GM10248 (cell line): ENCODE measurements around the gene CSK.
A peak's percentile ranks its signal among the peaks of the same experiment; 100 is the strongest.
"Not testable (repeated sequence)": the region's sequence is repeated elsewhere in the genome, so short reads cannot be mapped to it uniquely, and the experiment has no call there.

ENCODE experiments used
- CTCF ChIA-PET: fragments of 300-600 bp; sonication (Branson Sonifier 250); formaldehyde crosslinking; extraction: SDS; loops from one replicate; lab custom pipeline; 2021; ENCODE audit warnings: antibody characterized with exemption; lab: Yijun Ruan, JAX
- POLR2A ChIA-PET: fragments of 350-650 bp; sonication (Branson Sonifier 250); formaldehyde crosslinking; extraction: SDS; loops from one replicate; lab custom pipeline; 2020; ENCODE audit warnings: antibody characterized with exemption; lab: Yijun Ruan, JAX
- DNase-seq: peaks from one replicate; pipeline ENCODE4 v3.0.0; 2012; ENCODE audit errors: extremely low spot score
- TF ChIP-seq, protein P1 (sequence below): IDR thresholded peaks from 2 replicates; pipeline ENCODE4 v1.5.1; 2012; ENCODE audit warnings: mild to moderate bottlenecking, low read depth; ENCODE audit errors: extremely low read depth, missing control alignments, control extremely low read depth

CSK gene

DNA sequence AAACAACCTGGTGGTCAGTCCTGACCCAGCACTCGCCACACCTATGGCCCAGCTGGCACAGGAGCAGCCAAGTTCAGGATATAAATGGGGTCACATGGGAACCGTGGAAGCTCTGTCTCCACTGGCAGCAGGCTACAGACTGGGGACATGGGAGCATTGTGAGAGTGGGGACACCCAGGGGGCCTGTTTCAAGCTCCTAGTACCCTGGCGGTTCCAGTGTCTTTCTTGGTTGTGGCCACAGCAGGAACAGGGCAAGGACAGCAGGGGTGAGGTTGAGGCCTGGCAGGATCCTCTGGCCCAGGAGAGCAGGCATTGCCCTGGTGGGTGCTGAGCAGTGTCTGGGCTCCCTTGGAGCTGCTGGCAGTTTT, 1.9 kb downstream of the CSK start:
- no peak for DNase-seq
- ChIA-PET CTCF (interaction anchor here (1.1 to 35.2 kb wide), 7 partner anchors 9 to 421 kb away, joined by 3 to 1226 read pairs (median 13); partner anchors contain the start of genes CLK3 and CSK), POLR2A (interaction anchor here (0.7 kb wide), 2 partner anchors 11 to 147 kb away, joined by 3 read pairs; no protein-coding TSS in a partner anchor)
- TF ChIP-seq, protein P1, sequence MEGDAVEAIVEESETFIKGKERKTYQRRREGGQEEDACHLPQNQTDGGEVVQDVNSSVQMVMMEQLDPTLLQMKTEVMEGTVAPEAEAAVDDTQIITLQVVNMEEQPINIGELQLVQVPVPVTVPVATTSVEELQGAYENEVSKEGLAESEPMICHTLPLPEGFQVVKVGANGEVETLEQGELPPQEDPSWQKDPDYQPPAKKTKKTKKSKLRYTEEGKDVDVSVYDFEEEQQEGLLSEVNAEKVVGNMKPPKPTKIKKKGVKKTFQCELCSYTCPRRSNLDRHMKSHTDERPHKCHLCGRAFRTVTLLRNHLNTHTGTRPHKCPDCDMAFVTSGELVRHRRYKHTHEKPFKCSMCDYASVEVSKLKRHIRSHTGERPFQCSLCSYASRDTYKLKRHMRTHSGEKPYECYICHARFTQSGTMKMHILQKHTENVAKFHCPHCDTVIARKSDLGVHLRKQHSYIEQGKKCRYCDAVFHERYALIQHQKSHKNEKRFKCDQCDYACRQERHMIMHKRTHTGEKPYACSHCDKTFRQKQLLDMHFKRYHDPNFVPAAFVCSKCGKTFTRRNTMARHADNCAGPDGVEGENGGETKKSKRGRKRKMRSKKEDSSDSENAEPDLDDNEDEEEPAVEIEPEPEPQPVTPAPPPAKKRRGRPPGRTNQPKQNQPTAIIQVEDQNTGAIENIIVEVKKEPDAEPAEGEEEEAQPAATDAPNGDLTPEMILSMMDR, result no peak

DNA sequence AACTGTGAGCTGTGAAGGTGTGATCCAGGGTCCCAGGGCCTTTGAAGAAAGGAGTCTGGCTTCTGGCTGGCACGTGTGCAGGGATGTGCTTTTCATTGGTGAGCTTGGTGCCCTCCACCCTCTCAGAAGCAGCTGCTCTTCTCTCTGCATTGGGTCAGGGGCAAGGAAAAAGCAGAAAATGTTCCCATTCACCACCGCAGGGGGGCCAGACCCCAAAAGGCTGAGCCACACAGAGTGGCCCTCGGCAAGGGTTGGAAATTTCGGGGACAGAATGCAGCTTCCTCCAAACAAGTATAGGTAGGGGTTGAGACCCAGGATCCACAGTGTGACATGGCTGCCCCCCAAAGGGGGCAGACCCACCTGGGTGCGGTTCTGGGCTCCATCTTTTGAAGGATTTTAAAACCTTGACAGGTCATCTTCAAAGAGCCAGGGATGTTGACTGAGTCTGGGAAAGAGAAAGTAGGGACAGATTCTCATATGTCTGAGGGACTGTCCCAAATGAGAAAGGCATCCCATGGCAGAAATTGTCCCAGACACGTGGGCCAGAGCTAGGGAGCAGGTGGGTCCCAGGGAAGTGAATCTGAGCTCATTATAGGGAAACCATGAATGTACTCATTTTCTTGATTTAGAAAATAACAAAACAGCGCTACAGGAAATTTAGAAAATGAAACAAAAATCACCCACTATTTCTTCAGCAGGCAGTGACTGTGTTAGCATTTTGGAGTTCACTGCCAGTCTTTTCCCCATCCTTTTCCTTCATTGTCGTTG, 2.7 kb downstream of the CSK start:
- CTCF ChIA-PET, result interaction anchor here (1.1 to 35.2 kb wide), 8 partner anchors 9 to 420 kb away, joined by 3 to 1226 read pairs (median 8); partner anchors contain the start of genes CLK3 and CSK
- TF ChIP-seq, protein P1, result peak; percentile 5
- DNase-seq, result no peak
- POLR2A ChIA-PET, result interaction anchor here (0.7 kb wide), 1 partner anchor 148 kb away, joined by 3 read pairs; no protein-coding TSS in a partner anchor

DNA sequence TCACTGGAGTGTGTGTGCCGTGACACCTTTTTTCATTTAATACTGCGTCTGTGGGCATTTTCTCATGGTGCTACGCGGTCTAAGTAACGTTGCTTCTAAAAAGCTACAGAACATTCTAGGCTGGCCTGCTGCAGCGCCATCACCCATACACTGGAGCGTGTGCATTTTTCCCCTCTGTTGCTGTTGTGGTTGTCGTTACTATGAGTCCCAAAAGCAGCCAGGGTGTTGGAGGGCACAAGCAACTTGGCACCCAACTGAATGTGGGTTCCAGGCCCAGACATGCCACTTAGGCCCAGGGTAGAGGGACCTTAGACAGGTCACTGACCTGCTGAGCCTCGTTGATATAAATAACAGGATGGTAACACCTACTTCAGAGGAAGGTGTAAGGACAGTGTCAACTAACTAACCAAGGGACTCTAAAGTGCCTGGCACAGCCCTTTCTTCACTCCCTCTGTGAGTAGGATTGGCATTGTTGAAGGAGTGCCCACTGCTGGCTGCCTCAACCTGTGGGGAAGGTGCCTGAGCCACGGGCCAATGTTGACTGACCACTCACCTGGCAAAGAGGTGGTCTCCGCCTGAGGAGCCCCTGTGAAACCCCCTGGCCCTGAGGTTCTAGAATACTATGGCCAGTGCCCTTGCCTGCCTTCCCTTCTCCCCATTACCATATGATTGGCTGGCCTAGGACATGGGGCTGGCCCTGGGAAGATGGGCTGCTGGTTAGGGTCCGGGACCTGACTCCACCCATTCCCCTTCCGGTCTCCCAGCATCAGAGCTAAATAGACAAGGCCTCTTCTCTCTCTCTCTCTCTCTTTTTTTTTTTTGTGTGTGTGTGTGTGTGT, 3.5 kb downstream of the CSK start:
- ChIA-PET POLR2A (no interaction called here), CTCF (interaction anchor here (1.2 to 35.2 kb wide), 6 partner anchors 9 to 403 kb away, joined by 3 to 1226 read pairs (median 411); partner anchors contain the start of genes CLK3 and CSK)
- DNase-seq, result peak; percentile 65
- TF ChIP-seq, protein P1, result no peak

DNA sequence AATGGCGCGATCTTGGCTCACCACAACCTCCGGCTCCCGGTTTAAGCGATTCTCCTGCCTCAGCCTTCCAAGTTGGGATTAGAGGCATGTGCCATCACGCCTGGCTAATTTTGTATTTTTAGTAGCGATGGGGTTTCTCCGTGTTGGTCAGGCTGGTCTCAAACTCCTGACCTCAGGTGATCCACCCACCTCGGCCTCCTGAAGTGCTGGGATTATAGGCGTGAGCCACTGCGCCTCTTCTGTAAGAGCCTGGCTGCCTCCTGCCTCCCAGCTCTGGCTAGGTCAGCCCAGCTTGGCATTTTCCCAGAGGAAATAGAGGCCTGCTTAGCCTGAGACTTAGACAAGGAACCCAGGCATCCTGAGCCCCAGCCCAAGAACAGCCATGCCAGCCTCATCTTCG, 4.2 kb downstream of the CSK start:
- ChIA-PET POLR2A (interaction anchor here (0.6 to 1.3 kb wide), 2 partner anchors 9 to 711 kb away, joined by 3 to 8 read pairs; no protein-coding TSS in a partner anchor), CTCF (interaction anchor here (3.5 to 35.2 kb wide), 3 partner anchors 11 to 164 kb away, joined by 20 to 1226 read pairs (median 132); partner anchors contain the start of gene CSK)
- DNase-seq, result not testable (repeated sequence)

DNA sequence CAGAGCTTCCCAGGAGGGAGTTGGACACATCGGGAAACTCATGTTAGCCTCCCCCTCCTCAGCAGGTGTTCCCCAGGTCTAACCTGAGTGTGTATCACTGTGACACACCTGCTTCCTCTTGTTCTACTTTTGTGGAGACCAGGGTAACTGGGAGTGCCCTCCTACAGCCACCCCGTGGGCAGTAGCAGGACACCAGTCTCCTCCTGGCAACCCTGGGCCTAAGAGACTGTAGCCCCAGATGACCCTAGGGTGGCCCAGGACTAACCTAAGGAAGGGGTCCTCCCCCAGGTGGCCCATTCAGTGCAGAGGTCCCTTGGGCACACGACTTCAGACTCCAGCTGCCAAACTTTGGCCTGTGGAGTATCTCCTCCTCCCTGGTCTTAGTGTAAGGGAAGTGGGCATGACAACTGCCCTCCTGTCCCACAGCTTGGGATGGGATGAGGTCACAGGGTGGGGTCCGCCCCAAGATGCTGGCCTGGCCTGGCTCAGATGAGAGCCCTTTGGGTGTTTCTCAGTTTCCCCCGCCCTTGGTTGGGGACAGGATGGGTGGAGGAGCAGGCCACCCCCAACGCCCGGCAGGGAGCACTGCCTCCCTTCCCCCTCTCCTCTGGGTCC, 4.8 kb downstream of the CSK start:
- CTCF ChIA-PET, result interaction anchor here (0.6 to 35.2 kb wide), 17 partner anchors 12 to 412 kb away, joined by 3 to 1226 read pairs (median 5); partner anchors contain the start of gene CSK
- POLR2A ChIA-PET, result interaction anchor here (0.5 to 2.4 kb wide), 5 partner anchors 9 to 710 kb away, joined by 3 to 8 read pairs (median 4); no protein-coding TSS in a partner anchor

More for the DNA sequence above, 4.8 kb downstream of the CSK start:
- no peak for DNase-seq
- TF ChIP-seq, protein P1, result no peak
